Measurements from ENCODE around the gene INSL6.

DNA sequence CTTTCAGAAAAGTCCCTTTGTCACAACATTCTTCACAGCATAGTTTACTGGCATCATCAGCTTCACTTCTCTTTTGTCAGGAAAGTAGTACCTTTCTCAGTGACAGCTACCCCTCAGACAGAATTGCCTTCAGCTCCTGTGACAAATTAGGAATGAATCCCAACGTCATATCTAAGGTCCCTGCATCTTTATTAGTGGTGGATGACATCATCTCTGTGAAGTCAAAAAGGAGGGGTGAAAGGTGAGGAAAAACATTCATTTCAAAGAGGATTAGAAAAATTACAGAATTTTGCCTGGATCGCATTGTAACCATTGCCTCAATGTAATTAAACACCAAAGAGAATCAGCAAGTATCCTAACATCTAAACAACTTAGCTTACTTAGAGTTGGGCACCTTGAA lies 7.9 kb upstream of the INSL6 start:
- TF ChIP-seq CTCF (IDR thresholded peaks at IDR 0.05) (no peak), EZH2 (IDR thresholded peaks at IDR 0.05; ENCODE audit: borderline replicate concordance, insufficient read depth, low read depth, low read length, poor library complexity, severe bottlenecking) (no peak)

Data from B cell (primary cell).